ENCODE data around the gene ABHD12B.
"Not testable (repeated sequence)": the region's sequence is repeated elsewhere in the genome, so short reads cannot be mapped to it uniquely, and the experiment has no call there.

Gene ABHD12B

GRCh38 chr14:50932592-50933495 lies 61.0 kb downstream of the ABHD12B start:
- no peak for DNase-seq (ENCODE audit: low spot score)
- no peak for FAIRE-seq

- FAIRE-seq (no peak), DNase-seq (ENCODE audit: low spot score) (no peak)
Observed at GRCh38 chr14:50935126-50936015, 63.5 kb downstream of the ABHD12B start.

GRCh38 chr14:50936016-50936340 lies 64.1 kb downstream of the ABHD12B start:
- no peak for FAIRE-seq
- no peak for DNase-seq (ENCODE audit: low spot score)

- no peak for FAIRE-seq
- DNase-seq (ENCODE audit: low spot score) = no peak
Observed at GRCh38 chr14:50936882-50937281, 65.0 kb downstream of the ABHD12B start.

GRCh38 chr14:50937325-50937724 lies 65.5 kb downstream of the ABHD12B start:
- no peak for FAIRE-seq
- DNase-seq (ENCODE audit: low spot score) = no peak

- no peak for FAIRE-seq
- no peak for DNase-seq (ENCODE audit: low spot score)
Observed at GRCh38 chr14:50937800-50938199, 65.9 kb downstream of the ABHD12B start.

- DNase-seq (ENCODE audit: low spot score) (no peak), FAIRE-seq (no peak)
Observed at GRCh38 chr14:50941151-50941550, 69.3 kb downstream of the ABHD12B start.

- FAIRE-seq; DNase-seq (ENCODE audit: low spot score): not testable (repeated sequence)
Observed at GRCh38 chr14:50941638-50942037, 69.8 kb downstream of the ABHD12B start.

GRCh38 chr14:50943261-50943942 lies 71.5 kb downstream of the ABHD12B start:
- no peak for FAIRE-seq
- DNase-seq (ENCODE audit: low spot score) = no peak

- DNase-seq (ENCODE audit: low spot score) (peak; percentile 22), FAIRE-seq (no peak)
Observed at GRCh38 chr14:50943943-50944646, 72.2 kb downstream of the ABHD12B start, which contains the start of gene PYGL. TSS of gene PYGL (minus strand) at chr14:50944483. CDS start at chr14:50944403, 80 bp downstream.

- DNase-seq (ENCODE audit: low spot score) = no peak
- no peak for FAIRE-seq
Observed at GRCh38 chr14:50944647-50945413, 73.0 kb downstream of the ABHD12B start.

GRCh38 chr14:50946234-50946935 lies 74.5 kb downstream of the ABHD12B start:
- DNase-seq (ENCODE audit: low spot score) = no peak
- no peak for FAIRE-seq

GRCh38 chr14:50947446-50947845 lies 75.6 kb downstream of the ABHD12B start:
- DNase-seq (ENCODE audit: low spot score) = no peak
- no peak for FAIRE-seq

- no peak for DNase-seq (ENCODE audit: low spot score)
- no peak for FAIRE-seq
Observed at GRCh38 chr14:50948205-50948604, 76.4 kb downstream of the ABHD12B start.

- FAIRE-seq (no peak), DNase-seq (ENCODE audit: low spot score) (no peak)
Observed at GRCh38 chr14:50951032-50951431, 79.2 kb downstream of the ABHD12B start.

GRCh38 chr14:50953502-50953901 lies 81.6 kb downstream of the ABHD12B start:
- DNase-seq (ENCODE audit: low spot score) = no peak
- FAIRE-seq = no peak

Measured in RCC 7860 (cell line).